HG03571 (cell line): ENCODE data around the gene CLIC5.

ENCODE experiments used
- ATAC-seq: cut with Tn5 transposase; IDR thresholded peaks from one replicate; pipeline ENCODE4 v1.9.1; 2021; ENCODE audit not compliant: unreplicated experiment

The CLIC5 gene

GRCh38 chr6:46015119-46015968 lies at the start of gene CLIC5:
TSS of gene CLIC5 (minus strand) at chr6:46015860. CDS start at chr6:46015542, 318 bp downstream.
- no peak for ATAC-seq

- no peak for ATAC-seq
These were observed 47.3 kb upstream of the CLIC5 start for GRCh38 chr6:46062991-46063390.

- ATAC-seq = no peak
These were observed 46.7 kb upstream of the CLIC5 start for GRCh38 chr6:46062312-46062711.

GRCh38 chr6:46061497-46061896 lies 45.8 kb upstream of the CLIC5 start:
- ATAC-seq = no peak

- ATAC-seq = no peak
These were observed 43.9 kb upstream of the CLIC5 start for GRCh38 chr6:46059608-46060007.

GRCh38 chr6:46058951-46059350 lies 43.3 kb upstream of the CLIC5 start:
- no peak for ATAC-seq

- no peak for ATAC-seq
These were observed 42.1 kb upstream of the CLIC5 start for GRCh38 chr6:46057792-46058191.

- no peak for ATAC-seq
These were observed 41.4 kb upstream of the CLIC5 start for GRCh38 chr6:46056906-46057529.

GRCh38 chr6:46054516-46054915 lies 38.9 kb upstream of the CLIC5 start:
- no peak for ATAC-seq

- no peak for ATAC-seq
These were observed 37.6 kb upstream of the CLIC5 start for GRCh38 chr6:46053039-46053933.

- ATAC-seq = no peak
These were observed 36.8 kb upstream of the CLIC5 start for GRCh38 chr6:46052479-46052878.

- no peak for ATAC-seq
These were observed 36.3 kb upstream of the CLIC5 start for GRCh38 chr6:46051962-46052361.

GRCh38 chr6:46050845-46051405 lies 35.3 kb upstream of the CLIC5 start:
- ATAC-seq = no peak

- ATAC-seq = no peak
These were observed 33.1 kb upstream of the CLIC5 start for GRCh38 chr6:46048646-46049297.

- ATAC-seq = no peak
These were observed 31.0 kb upstream of the CLIC5 start for GRCh38 chr6:46046558-46047174.

- no peak for ATAC-seq
These were observed 29.4 kb upstream of the CLIC5 start for GRCh38 chr6:46044881-46045617.

- ATAC-seq = no peak
These were observed 26.8 kb upstream of the CLIC5 start for GRCh38 chr6:46042355-46042999.

GRCh38 chr6:46040288-46040687 lies 24.6 kb upstream of the CLIC5 start:
- ATAC-seq = no peak

GRCh38 chr6:46039646-46040045 lies 24.0 kb upstream of the CLIC5 start:
- ATAC-seq = no peak
